HepG2 (cell line): ENCODE measurements around the gene MAML1. TPM values are rescaled to one million over a fixed set of nuclear protein-coding genes. Genes with fewer than 3 reads are reported as not detected.

Experiments used
- ARNT2 ChIP-seq: sonication (generic); formaldehyde crosslinking; IDR thresholded peaks from 2 replicates; pipeline ENCODE4 v1.8.0; 2022; ENCODE audit warnings: mild to moderate bottlenecking, low read depth, missing genetic modification reagents, moderate library complexity
- GZF1 ChIP-seq: sonication (generic); formaldehyde crosslinking; IDR thresholded peaks from 2 replicates; pipeline ENCODE4 v1.5.1; 2020; ENCODE audit warnings: mild to moderate bottlenecking, missing genetic modification reagents
- IRX3 ChIP-seq: sonication (generic); formaldehyde crosslinking; IDR thresholded peaks from 2 replicates; pipeline ENCODE4 v1.8.1; 2023; ENCODE audit warnings: mild to moderate bottlenecking, low read depth, missing genetic modification reagents, borderline replicate concordance
- NFYC ChIP-seq: IDR thresholded peaks from 2 replicates; pipeline ENCODE4 v1.6.1; 2016; ENCODE audit warnings: missing genetic modification reagents, missing compliant biosample characterization
- RARA ChIP-seq: IDR thresholded peaks from 2 replicates; pipeline ENCODE4 v1.6.1; 2016; ENCODE audit warnings: missing genetic modification reagents, missing compliant biosample characterization
- SALL2 ChIP-seq: sonication (generic); formaldehyde crosslinking; IDR thresholded peaks from 2 replicates; pipeline ENCODE4 v1.8.1; 2023; ENCODE audit warnings: mild to moderate bottlenecking, missing genetic modification reagents, inconsistent platforms
- SNAI1 ChIP-seq: sonication (generic); formaldehyde crosslinking; IDR thresholded peaks from 2 replicates; pipeline ENCODE4 v1.5.0; 2020; ENCODE audit warnings: mild to moderate bottlenecking, missing genetic modification reagents, borderline replicate concordance
- SNAPC2 ChIP-seq: sonication (generic); formaldehyde crosslinking; IDR thresholded peaks from 2 replicates; pipeline ENCODE4 v1.8.1; 2022; ENCODE audit warnings: mild to moderate bottlenecking, missing genetic modification reagents
- TAF1 ChIP-seq: sonication (generic); formaldehyde crosslinking; IDR thresholded peaks from 2 replicates; pipeline ENCODE4 v1.4.0; 2020; ENCODE audit warnings: missing genetic modification reagents
- TRIM24 ChIP-seq: sonication (generic); formaldehyde crosslinking; IDR thresholded peaks from 2 replicates; pipeline ENCODE4 v1.8.0; 2022; ENCODE audit warnings: mild to moderate bottlenecking, missing genetic modification reagents
- ZNF274 ChIP-seq: sonication (generic); formaldehyde crosslinking; IDR thresholded peaks from 2 replicates; pipeline ENCODE4 v1.5.1; 2020; ENCODE audit warnings: mild to moderate bottlenecking, missing genetic modification reagents
- ZNF510 ChIP-seq: sonication (generic); formaldehyde crosslinking; IDR thresholded peaks from 2 replicates; pipeline ENCODE4 v1.4.0; 2020; ENCODE audit warnings: low read depth, mild to moderate bottlenecking, missing genetic modification reagents
- ZNF564 ChIP-seq: sonication (generic); formaldehyde crosslinking; IDR thresholded peaks from 2 replicates; pipeline ENCODE4 v1.8.1; 2023; ENCODE audit warnings: mild to moderate bottlenecking, missing genetic modification reagents
- ZNF639 ChIP-seq: conservative IDR thresholded peaks from 2 replicates; pipeline ENCODE4 v1.6.1; 2018; ENCODE audit warnings: missing genetic modification reagents
- polyA plus RNA-seq, 8 experiments: library from polyadenylated mRNA; depleted of rRNA in 3 of 8; stranded (reverse) in 7 of 8; unstranded in 1 of 8; fragments of >200 nt; fragmentation: Illumina TruSeq in 4 of 8; extraction: Trizol in 4 of 8; gene quantifications; 2 replicates each; pipeline versions ENCODE4 v1.2.1 to v1.2.3, GENCODE V29; 2011 to 2016; ENCODE audit warnings: low read depth in 4 of 8, missing spikeins in 1 of 8, mixed read lengths in 1 of 8; ENCODE audit not compliant: insufficient read depth in 1 of 8
- total RNA-seq, 5 experiments: library from RNA; depleted of rRNA; stranded (reverse); fragments of >200 nt; fragmentation: Illumina TruSeq; extraction: Trizol; gene quantifications; 2 replicates each; pipeline ENCODE4 v1.2.3, GENCODE V29; 2016; ENCODE audit warnings: low read depth in 1 of 5
- TF ChIP-seq, protein P1 (sequence below): sonication (generic); formaldehyde crosslinking; conservative IDR thresholded peaks from 2 replicates; pipeline ENCODE4 v1.5.0; 2020; ENCODE audit warnings: missing genetic modification reagents
- TF ChIP-seq, protein P2 (sequence below): sonication (generic); formaldehyde crosslinking; IDR thresholded peaks from 2 replicates; pipeline ENCODE4 v1.5.0; 2020; ENCODE audit warnings: missing genetic modification reagents
- TF ChIP-seq, protein P3 (sequence below): sonication (generic); formaldehyde crosslinking; conservative IDR thresholded peaks from 2 replicates; pipeline ENCODE4 v1.4.0; 2020; ENCODE audit warnings: missing genetic modification reagents
- TF ChIP-seq, protein P4 (sequence below): IDR thresholded peaks from 2 replicates; pipeline ENCODE4 v1.6.1; 2016; ENCODE audit warnings: low read depth, missing genetic modification reagents, missing compliant biosample characterization

MAML1 gene
- total and polyA plus RNA-seq, 2 of the 13 experiments (the other 11 are each of a cell fraction or from before 2014, with no cell fraction given): 10.0 to 10.8 TPM

GRCh38 chr5:179805529-179806249 is 73.1 kb downstream of the MAML1 start (continued):
- TF ChIP-seq, protein P1, sequence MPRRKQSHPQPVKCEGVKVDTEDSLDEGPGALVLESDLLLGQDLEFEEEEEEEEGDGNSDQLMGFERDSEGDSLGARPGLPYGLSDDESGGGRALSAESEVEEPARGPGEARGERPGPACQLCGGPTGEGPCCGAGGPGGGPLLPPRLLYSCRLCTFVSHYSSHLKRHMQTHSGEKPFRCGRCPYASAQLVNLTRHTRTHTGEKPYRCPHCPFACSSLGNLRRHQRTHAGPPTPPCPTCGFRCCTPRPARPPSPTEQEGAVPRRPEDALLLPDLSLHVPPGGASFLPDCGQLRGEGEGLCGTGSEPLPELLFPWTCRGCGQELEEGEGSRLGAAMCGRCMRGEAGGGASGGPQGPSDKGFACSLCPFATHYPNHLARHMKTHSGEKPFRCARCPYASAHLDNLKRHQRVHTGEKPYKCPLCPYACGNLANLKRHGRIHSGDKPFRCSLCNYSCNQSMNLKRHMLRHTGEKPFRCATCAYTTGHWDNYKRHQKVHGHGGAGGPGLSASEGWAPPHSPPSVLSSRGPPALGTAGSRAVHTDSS: 0 out of 2 replicates have a peak, but pooled peaks have one; percentile 63
- TF ChIP-seq, protein P2, sequence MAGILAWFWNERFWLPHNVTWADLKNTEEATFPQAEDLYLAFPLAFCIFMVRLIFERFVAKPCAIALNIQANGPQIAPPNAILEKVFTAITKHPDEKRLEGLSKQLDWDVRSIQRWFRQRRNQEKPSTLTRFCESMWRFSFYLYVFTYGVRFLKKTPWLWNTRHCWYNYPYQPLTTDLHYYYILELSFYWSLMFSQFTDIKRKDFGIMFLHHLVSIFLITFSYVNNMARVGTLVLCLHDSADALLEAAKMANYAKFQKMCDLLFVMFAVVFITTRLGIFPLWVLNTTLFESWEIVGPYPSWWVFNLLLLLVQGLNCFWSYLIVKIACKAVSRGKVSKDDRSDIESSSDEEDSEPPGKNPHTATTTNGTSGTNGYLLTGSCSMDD (CRISPR knock-in tag): no peak
- no peak for TF ChIP-seq ZNF639 (CRISPR knock-in tag)
- no peak for TF ChIP-seq SNAI1 (CRISPR knock-in tag)
- peak; percentile 71; the same call in 1 of the 2 replicates for TF ChIP-seq ZNF274 (CRISPR knock-in tag)
- no peak; the same call in none of the 2 replicates for TF ChIP-seq SNAPC2 (CRISPR knock-in tag)
- no peak for TF ChIP-seq RARA (CRISPR knock-in tag)
- TF ChIP-seq, protein P3, sequence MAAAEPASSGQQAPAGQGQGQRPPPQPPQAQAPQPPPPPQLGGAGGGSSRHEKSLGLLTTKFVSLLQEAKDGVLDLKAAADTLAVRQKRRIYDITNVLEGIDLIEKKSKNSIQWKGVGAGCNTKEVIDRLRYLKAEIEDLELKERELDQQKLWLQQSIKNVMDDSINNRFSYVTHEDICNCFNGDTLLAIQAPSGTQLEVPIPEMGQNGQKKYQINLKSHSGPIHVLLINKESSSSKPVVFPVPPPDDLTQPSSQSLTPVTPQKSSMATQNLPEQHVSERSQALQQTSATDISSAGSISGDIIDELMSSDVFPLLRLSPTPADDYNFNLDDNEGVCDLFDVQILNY (CRISPR knock-in tag): no peak
- no peak for TF ChIP-seq TRIM24 (CRISPR knock-in tag)
- TF ChIP-seq SALL2 (CRISPR knock-in tag): no peak; the same call in 1 of the 2 replicates
- peak; percentile 40 for TF ChIP-seq TAF1
- peak; percentile 57; the same call in 1 of the 2 replicates for TF ChIP-seq IRX3 (CRISPR knock-in tag)
- TF ChIP-seq, protein P4, sequence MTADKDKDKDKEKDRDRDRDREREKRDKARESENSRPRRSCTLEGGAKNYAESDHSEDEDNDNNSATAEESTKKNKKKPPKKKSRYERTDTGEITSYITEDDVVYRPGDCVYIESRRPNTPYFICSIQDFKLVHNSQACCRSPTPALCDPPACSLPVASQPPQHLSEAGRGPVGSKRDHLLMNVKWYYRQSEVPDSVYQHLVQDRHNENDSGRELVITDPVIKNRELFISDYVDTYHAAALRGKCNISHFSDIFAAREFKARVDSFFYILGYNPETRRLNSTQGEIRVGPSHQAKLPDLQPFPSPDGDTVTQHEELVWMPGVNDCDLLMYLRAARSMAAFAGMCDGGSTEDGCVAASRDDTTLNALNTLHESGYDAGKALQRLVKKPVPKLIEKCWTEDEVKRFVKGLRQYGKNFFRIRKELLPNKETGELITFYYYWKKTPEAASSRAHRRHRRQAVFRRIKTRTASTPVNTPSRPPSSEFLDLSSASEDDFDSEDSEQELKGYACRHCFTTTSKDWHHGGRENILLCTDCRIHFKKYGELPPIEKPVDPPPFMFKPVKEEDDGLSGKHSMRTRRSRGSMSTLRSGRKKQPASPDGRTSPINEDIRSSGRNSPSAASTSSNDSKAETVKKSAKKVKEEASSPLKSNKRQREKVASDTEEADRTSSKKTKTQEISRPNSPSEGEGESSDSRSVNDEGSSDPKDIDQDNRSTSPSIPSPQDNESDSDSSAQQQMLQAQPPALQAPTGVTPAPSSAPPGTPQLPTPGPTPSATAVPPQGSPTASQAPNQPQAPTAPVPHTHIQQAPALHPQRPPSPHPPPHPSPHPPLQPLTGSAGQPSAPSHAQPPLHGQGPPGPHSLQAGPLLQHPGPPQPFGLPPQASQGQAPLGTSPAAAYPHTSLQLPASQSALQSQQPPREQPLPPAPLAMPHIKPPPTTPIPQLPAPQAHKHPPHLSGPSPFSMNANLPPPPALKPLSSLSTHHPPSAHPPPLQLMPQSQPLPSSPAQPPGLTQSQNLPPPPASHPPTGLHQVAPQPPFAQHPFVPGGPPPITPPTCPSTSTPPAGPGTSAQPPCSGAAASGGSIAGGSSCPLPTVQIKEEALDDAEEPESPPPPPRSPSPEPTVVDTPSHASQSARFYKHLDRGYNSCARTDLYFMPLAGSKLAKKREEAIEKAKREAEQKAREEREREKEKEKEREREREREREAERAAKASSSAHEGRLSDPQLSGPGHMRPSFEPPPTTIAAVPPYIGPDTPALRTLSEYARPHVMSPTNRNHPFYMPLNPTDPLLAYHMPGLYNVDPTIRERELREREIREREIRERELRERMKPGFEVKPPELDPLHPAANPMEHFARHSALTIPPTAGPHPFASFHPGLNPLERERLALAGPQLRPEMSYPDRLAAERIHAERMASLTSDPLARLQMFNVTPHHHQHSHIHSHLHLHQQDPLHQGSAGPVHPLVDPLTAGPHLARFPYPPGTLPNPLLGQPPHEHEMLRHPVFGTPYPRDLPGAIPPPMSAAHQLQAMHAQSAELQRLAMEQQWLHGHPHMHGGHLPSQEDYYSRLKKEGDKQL (CRISPR knock-in tag): no peak
- 0 out of 2 replicates have a peak, but pooled peaks have one; percentile 27 for TF ChIP-seq ZNF564
- TF ChIP-seq ARNT2 (CRISPR knock-in tag): peak; percentile 82
- no peak for TF ChIP-seq NFYC (CRISPR knock-in tag)
- no peak for TF ChIP-seq ZNF510 (CRISPR knock-in tag)
- TF ChIP-seq GZF1 (CRISPR knock-in tag): peak; percentile 37; the same call in 1 of the 2 replicates
